Mesenchymal stem cell (in vitro differentiated cells and primary cell): ENCODE data around the gene NDUFAF8.

Experiments used
- DNase-seq: peaks from one replicate; pipeline ENCODE4 v3.0.0-alpha.2; 2013
- H2AFZ ChIP-seq: one replicate; pipeline ENCODE4 v1.6.1; 2013; ENCODE audit warnings: low read depth, mild to moderate bottlenecking, control low read depth, inconsistent platforms, low read length, moderate library complexity
- H2AK5ac ChIP-seq: 2 replicates; pipeline ENCODE4 v1.6.1; 2013; ENCODE audit warnings: low read length, moderate library complexity, mild to moderate bottlenecking, inconsistent platforms; ENCODE audit not compliant: severe bottlenecking
- H2BK120ac ChIP-seq: one replicate; pipeline ENCODE4 v1.6.1; 2013; ENCODE audit warnings: low read depth, mild to moderate bottlenecking, inconsistent platforms, low read length, moderate library complexity
- H2BK12ac ChIP-seq, 2 experiments: one replicate each; pipeline ENCODE4 v1.6.1; 2013; ENCODE audit warnings: inconsistent platforms in 2 of 2, low read length in 2 of 2, mild to moderate bottlenecking in 2 of 2, moderate library complexity in 2 of 2, control low read depth in 1 of 2
- H2BK15ac ChIP-seq: one replicate; pipeline ENCODE4 v1.6.1; 2013; ENCODE audit warnings: mild to moderate bottlenecking, low read depth, inconsistent platforms; ENCODE audit not compliant: poor library complexity, severe bottlenecking
- H2BK5ac ChIP-seq: 2 replicates; pipeline ENCODE4 v1.6.1; 2013; ENCODE audit warnings: low read depth, mild to moderate bottlenecking, low read length, control low read depth, inconsistent platforms; ENCODE audit not compliant: poor library complexity, severe bottlenecking
- H3K14ac ChIP-seq, 2 experiments: one replicate each; pipeline ENCODE4 v1.6.1; 2013; ENCODE audit warnings: inconsistent platforms in 2 of 2, low read length in 2 of 2, control low read depth in 1 of 2, mild to moderate bottlenecking in 1 of 2, moderate library complexity in 1 of 2
- H3K18ac ChIP-seq, 2 experiments: one replicate each; pipeline ENCODE4 v1.6.1; 2013; ENCODE audit warnings: inconsistent platforms in 2 of 2, low read length in 2 of 2, control low read depth in 1 of 2, low read depth in 1 of 2, mild to moderate bottlenecking in 1 of 2
- H3K23ac ChIP-seq, 2 experiments: one replicate each; pipeline ENCODE4 v1.6.1; 2013; ENCODE audit warnings: inconsistent platforms in 2 of 2, low read length in 2 of 2, mild to moderate bottlenecking in 2 of 2, moderate library complexity in 2 of 2, control low read depth in 1 of 2
- H3K27ac ChIP-seq: 2 replicates; pipeline ENCODE4 v1.5.1; 2013; ENCODE audit warnings: mild to moderate bottlenecking, moderate library complexity, low read length, control low read depth, inconsistent platforms; ENCODE audit not compliant: poor library complexity, severe bottlenecking
- H3K27me3 ChIP-seq, 2 experiments: 2 replicates each; pipeline versions ENCODE4 v1.6.1 to v1.7.0; 2013; ENCODE audit warnings: low read length in 2 of 2, mild to moderate bottlenecking in 2 of 2, moderate library complexity in 2 of 2, control low read depth in 1 of 2, inconsistent platforms in 1 of 2; ENCODE audit not compliant: control insufficient read depth in 1 of 2, insufficient read depth in 1 of 2
- H3K36me3 ChIP-seq, 2 experiments: 2 replicates each; pipeline versions ENCODE4 v1.6.1 to v1.7.0; 2013; ENCODE audit warnings: low read length in 2 of 2, control low read depth in 1 of 2, inconsistent platforms in 1 of 2, low read depth in 1 of 2, mild to moderate bottlenecking in 1 of 2; ENCODE audit not compliant: insufficient read depth in 2 of 2, control insufficient read depth in 1 of 2
- H3K4ac ChIP-seq, 2 experiments: one replicate each; pipeline ENCODE4 v1.6.1; 2013; ENCODE audit warnings: inconsistent platforms in 2 of 2, low read length in 2 of 2, mild to moderate bottlenecking in 2 of 2, moderate library complexity in 2 of 2, control low read depth in 1 of 2, low read depth in 1 of 2
- H3K4me1 ChIP-seq: 2 replicates; pipeline ENCODE4 v1.6.1; 2013; ENCODE audit warnings: low read depth, low read length, control low read depth; ENCODE audit not compliant: control insufficient read depth, insufficient read depth
- H3K4me2 ChIP-seq: 2 replicates; pipeline ENCODE4 v1.6.1; 2013; ENCODE audit warnings: low read length, mild to moderate bottlenecking, inconsistent platforms; ENCODE audit not compliant: poor library complexity, severe bottlenecking
- H3K4me3 ChIP-seq, 2 experiments: 2 replicates each; pipeline versions ENCODE4 v1.5.1 to v1.7.0; 2013; ENCODE audit warnings: low read length in 2 of 2, mild to moderate bottlenecking in 2 of 2, control low read depth in 1 of 2, low read depth in 1 of 2; ENCODE audit not compliant: insufficient read depth in 1 of 2
- H3K79me1 ChIP-seq: replicated peaks from 2 replicates; pipeline ENCODE4 v1.6.1; 2013; ENCODE audit warnings: mild to moderate bottlenecking, control low read depth, low read length, inconsistent platforms; ENCODE audit not compliant: poor library complexity, severe bottlenecking
- H3K9ac ChIP-seq: 2 replicates; pipeline ENCODE4 v1.7.0; 2013; ENCODE audit warnings: mild to moderate bottlenecking, low read length, moderate library complexity
- H3K9me3 ChIP-seq: 2 replicates; pipeline ENCODE4 v1.7.0; 2013; ENCODE audit warnings: mild to moderate bottlenecking, low read length; ENCODE audit not compliant: control insufficient read depth
- H4K8ac ChIP-seq: one replicate; pipeline ENCODE4 v1.6.1; 2013; ENCODE audit warnings: inconsistent platforms, mild to moderate bottlenecking, low read length, moderate library complexity
- H4K91ac ChIP-seq: one replicate; pipeline ENCODE4 v1.6.1; 2013; ENCODE audit warnings: mild to moderate bottlenecking, low read length, inconsistent platforms
- WGBS: methylation state at CpG from one replicate; pipeline ENCODE4 v1.1.7; 2013; ENCODE audit warnings: mixed read lengths; 5-methylcytosine and 5-hydroxymethylcytosine counted together

The NDUFAF8 gene

GRCh38 chr17:81229666-81229920, 9.5 kb upstream of the NDUFAF8 start:
- H3K4me1 ChIP-seq = peaks cover 1% of the 10 kb centered on the region
- H3K9ac ChIP-seq = no peak overlapping the region
- no peaks in the 10 kb centered on the region for H3K27me3 ChIP-seq
- H3K79me1 ChIP-seq = peaks cover 28% of the 10 kb centered on the region
- H2AFZ ChIP-seq = no peak overlapping the region
- H2BK15ac ChIP-seq = no peak overlapping the region
- DNase-seq = no peak
- H3K18ac ChIP-seq = no peak overlapping the region
- H3K4ac ChIP-seq = no peak overlapping the region
- no peak overlapping the region for H3K27ac ChIP-seq
- H3K14ac ChIP-seq = no peak overlapping the region
- no peak overlapping the region for H3K4me2 ChIP-seq
- H2AK5ac ChIP-seq = no peak overlapping the region
- H3K23ac ChIP-seq = no peak overlapping the region
- H3K36me3 ChIP-seq = peaks cover 40 to 65% of the 10 kb centered on the region in 2 experiments
- no peak overlapping the region for H2BK120ac ChIP-seq
- peaks cover 3% of the 10 kb centered on the region for H3K9me3 ChIP-seq
- no peak overlapping the region for H3K4me3 ChIP-seq
- WGBS = 96% methylated on average over 14 of the region's 14 CpGs
- no peak overlapping the region for H4K91ac ChIP-seq
- H2BK5ac ChIP-seq = no peak overlapping the region
- H2BK12ac ChIP-seq = no peak overlapping the region
- H4K8ac ChIP-seq = no peak overlapping the region

GRCh38 chr17:81230043-81230820, 8.9 kb upstream of the NDUFAF8 start:
- Histone ChIP-seq H3K9ac (no peak overlapping the region), H2BK120ac (no peak overlapping the region)

GRCh38 chr17:81231121-81231645, 7.9 kb upstream of the NDUFAF8 start:
- H3K4me3 ChIP-seq = no peak overlapping the region
- no peak overlapping the region for H2AK5ac ChIP-seq
- H3K27ac ChIP-seq = no peak overlapping the region
- peak overlapping the region; percentile 31 for H4K91ac ChIP-seq
- no peaks in the 10 kb centered on the region for H3K27me3 ChIP-seq
- H3K4me2 ChIP-seq = no peak overlapping the region
- H3K79me1 ChIP-seq = peaks cover 37% of the 10 kb centered on the region
- no peak overlapping the region for H2BK12ac ChIP-seq
- peaks cover 3% of the 10 kb centered on the region for H3K9me3 ChIP-seq
- no peak overlapping the region for H3K18ac ChIP-seq
- H3K4ac ChIP-seq = no peak overlapping the region
- no peak overlapping the region for H2BK5ac ChIP-seq
- H3K4me1 ChIP-seq = peaks cover 6% of the 10 kb centered on the region
- no peak overlapping the region for H2BK15ac ChIP-seq
- no peak overlapping the region for H2BK120ac ChIP-seq
- no peak overlapping the region for H2AFZ ChIP-seq
- 95% methylated on average over 31 of the region's 31 CpGs for WGBS
- no peak overlapping the region for H4K8ac ChIP-seq
- H3K23ac ChIP-seq = no peak overlapping the region
- no peak overlapping the region for H3K14ac ChIP-seq
- no peak overlapping the region for H3K9ac ChIP-seq
- no peak for DNase-seq
- peaks cover 40 to 77% of the 10 kb centered on the region in 2 experiments for H3K36me3 ChIP-seq

More at GRCh38 chr17:81230043-81230820, 8.9 kb upstream of the NDUFAF8 start:
- Histone ChIP-seq H3K4me1 (peaks cover 3% of the 10 kb centered on the region), H3K27me3 (no peaks in the 10 kb centered on the region), H3K14ac (no peak overlapping the region), H2BK5ac (no peak overlapping the region), H4K8ac (no peak overlapping the region), H3K18ac (no peak overlapping the region), H2AK5ac (no peak overlapping the region), H4K91ac (no peak overlapping the region), H2BK15ac (no peak overlapping the region), H3K4me3 (no peak overlapping the region), H3K79me1 (peaks cover 32% of the 10 kb centered on the region), H3K4ac (no peak overlapping the region), H3K36me3 (peaks cover 40 to 68% of the 10 kb centered on the region in 2 experiments), H3K27ac (no peak overlapping the region), H3K9me3 (peaks cover 3% of the 10 kb centered on the region), H3K23ac (no peak overlapping the region), H2AFZ (no peak overlapping the region), H3K4me2 (no peak overlapping the region), H2BK12ac (no peak overlapping the region)
- no peak for DNase-seq
- 94% methylated on average over 26 of the region's 26 CpGs for WGBS

- Histone ChIP-seq H2AFZ (no peak overlapping the region), H2AK5ac (no peak overlapping the region), H3K4me2 (no peak overlapping the region), H2BK5ac (no peak overlapping the region), H3K4ac (no peak overlapping the region), H2BK15ac (no peak overlapping the region), H3K18ac (no peak overlapping the region), H2BK12ac (no peak overlapping the region), H3K14ac (no peak overlapping the region), H3K79me1 (peaks cover 45% of the 10 kb centered on the region), H3K36me3 (peaks cover 40 to 85% of the 10 kb centered on the region in 2 experiments), H3K27me3 (no peaks in the 10 kb centered on the region), H3K23ac (no peak overlapping the region), H4K8ac (no peak overlapping the region), H3K9me3 (peaks cover 2% of the 10 kb centered on the region), H4K91ac (no peak overlapping the region), H2BK120ac (no peak overlapping the region), H3K9ac (no peak overlapping the region), H3K4me1 (peaks cover 14% of the 10 kb centered on the region), H3K4me3 (no peak overlapping the region), H3K27ac (no peak overlapping the region)
- DNase-seq = no peak
- 97% methylated on average over 41 of the region's 43 CpGs for WGBS
Measured at GRCh38 chr17:81231766-81232581, 7.1 kb upstream of the NDUFAF8 start.
